GM12873 (cell line): ENCODE results near the gene FBXO38.

Source experiments
- TF ChIP-seq, protein P1 (sequence below): IDR thresholded peaks from 2 replicates; pipeline ENCODE4 v1.5.1; 2012; ENCODE audit warnings: low read depth, mild to moderate bottlenecking, moderate library complexity, low read length, control low read depth; ENCODE audit not compliant: insufficient read depth; ENCODE audit errors: missing control alignments

FBXO38 gene

GRCh38 chr5:148443998-148444397, 60.2 kb downstream of the FBXO38 start:
- TF ChIP-seq, protein P1, sequence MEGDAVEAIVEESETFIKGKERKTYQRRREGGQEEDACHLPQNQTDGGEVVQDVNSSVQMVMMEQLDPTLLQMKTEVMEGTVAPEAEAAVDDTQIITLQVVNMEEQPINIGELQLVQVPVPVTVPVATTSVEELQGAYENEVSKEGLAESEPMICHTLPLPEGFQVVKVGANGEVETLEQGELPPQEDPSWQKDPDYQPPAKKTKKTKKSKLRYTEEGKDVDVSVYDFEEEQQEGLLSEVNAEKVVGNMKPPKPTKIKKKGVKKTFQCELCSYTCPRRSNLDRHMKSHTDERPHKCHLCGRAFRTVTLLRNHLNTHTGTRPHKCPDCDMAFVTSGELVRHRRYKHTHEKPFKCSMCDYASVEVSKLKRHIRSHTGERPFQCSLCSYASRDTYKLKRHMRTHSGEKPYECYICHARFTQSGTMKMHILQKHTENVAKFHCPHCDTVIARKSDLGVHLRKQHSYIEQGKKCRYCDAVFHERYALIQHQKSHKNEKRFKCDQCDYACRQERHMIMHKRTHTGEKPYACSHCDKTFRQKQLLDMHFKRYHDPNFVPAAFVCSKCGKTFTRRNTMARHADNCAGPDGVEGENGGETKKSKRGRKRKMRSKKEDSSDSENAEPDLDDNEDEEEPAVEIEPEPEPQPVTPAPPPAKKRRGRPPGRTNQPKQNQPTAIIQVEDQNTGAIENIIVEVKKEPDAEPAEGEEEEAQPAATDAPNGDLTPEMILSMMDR = peak; percentile 63

GRCh38 chr5:148445578-148445977, 61.8 kb downstream of the FBXO38 start:
- TF ChIP-seq, protein P1 = no peak

- TF ChIP-seq, protein P1 = no peak
Observed at GRCh38 chr5:148446611-148447010, 62.9 kb downstream of the FBXO38 start.

DNA sequence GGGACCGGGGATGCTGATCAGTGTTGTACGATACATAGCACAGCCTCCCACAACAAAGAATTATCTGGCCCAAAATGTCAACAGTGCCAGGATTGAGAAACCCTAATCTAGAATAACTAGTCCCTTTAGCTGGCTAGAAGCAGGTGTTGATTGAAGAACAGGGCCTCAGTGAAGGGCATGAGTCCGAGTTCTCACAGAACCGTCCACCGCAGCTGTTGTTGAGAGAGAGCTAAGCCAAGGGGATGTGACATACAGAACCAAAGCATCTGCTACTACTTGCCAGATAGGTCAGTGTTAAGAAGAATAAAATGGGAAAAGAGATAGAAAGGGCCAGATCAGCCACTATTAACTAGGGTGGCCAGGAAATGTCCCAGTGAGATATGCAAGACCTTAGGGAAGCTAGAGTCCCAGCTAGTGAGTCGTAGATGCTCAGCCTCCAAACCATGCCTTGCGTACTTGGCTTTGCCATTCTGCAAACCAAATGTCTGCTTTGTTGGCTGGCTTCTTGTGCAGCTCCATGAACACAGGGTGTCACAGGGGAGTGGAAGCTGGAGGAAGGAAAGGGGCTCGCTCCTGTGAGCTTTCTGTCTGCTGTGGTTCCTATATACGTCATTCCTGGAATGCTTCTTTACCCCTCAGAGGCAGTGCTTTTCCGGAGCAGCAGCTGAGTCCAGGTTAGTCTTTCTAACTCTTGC, 68.9 kb downstream of the FBXO38 start:
- TF ChIP-seq, protein P1 = no peak

GRCh38 chr5:148454576-148454975, 70.8 kb downstream of the FBXO38 start:
- TF ChIP-seq, protein P1 = no peak

DNA sequence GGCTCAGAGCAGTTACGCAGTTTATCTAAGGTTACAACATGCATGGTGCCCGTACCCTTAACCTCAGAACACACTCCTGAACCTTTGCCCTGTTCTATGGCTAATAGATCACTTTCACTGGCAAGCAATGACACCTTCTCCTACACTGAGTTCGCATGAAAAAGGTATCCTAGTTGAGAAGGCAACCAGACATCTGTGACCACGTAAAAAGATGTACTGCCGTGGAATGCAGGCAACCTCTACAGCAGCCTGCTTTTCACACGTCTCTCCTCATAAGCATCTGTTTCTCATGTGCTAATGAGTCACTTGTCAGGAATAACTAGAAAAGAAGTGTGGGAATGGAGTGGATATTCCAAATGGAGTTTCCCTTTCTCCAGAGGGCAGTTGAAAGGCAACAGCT, 71.4 kb downstream of the FBXO38 start:
- TF ChIP-seq, protein P1 = no peak

GRCh38 chr5:148457183-148457620, 73.4 kb downstream of the FBXO38 start:
- TF ChIP-seq, protein P1 = peak; percentile 41
